ENCODE measurements around the gene PLAAT5.

Gene PLAAT5

DNA sequence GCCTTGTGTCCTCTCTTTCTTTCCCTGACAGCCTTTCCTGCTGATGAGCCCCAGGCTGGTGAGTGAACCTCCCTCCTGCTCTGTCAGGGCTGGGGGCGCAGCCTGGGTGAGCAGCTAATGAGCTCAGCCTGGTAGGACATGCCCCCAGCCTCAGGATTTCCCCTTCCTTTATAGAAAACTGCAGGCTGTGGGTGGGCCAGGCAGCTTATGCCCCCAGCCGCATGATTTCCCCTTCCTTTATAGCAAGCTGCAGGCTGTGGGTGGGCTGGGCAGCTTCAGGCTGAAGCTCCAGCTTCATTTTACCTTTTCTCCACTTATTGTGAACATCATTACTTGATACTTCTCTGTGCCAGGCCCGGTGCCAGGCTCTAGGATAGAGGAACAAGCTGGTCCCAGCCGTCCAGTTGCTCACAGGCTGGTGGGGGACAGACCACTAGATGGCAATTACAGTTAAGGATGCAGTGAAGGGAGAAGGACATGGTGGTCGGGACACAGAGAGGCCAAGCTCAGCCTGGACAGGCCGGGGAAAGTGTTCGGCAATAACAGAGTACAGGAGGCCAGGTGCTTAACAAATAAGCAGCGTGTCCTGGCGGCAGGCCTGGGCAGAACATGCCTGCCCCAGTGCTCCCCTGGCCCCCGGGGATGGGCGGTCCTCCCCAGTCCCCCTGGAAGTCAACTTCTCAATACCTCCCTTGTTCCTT, 20.2 kb upstream of the PLAAT5 start:
- Histone ChIP-seq H3K79me2 (ENCODE audit: low read length) (no peaks in the 10 kb centered on the region), H3K4me1 (ENCODE audit: low read length) (no peaks in the 10 kb centered on the region), H3K4me3 (ENCODE audit: low read length) (no peak overlapping the region), H3K27me3 (ENCODE audit: low read depth, low read length) (no peaks in the 10 kb centered on the region), H3K27ac (ENCODE audit: low read length) (no peak overlapping the region), H3K4me2 (ENCODE audit: low read length) (no peak overlapping the region), H4K20me1 (ENCODE audit: insufficient read depth, low read length) (no peaks in the 10 kb centered on the region), H3K9ac (ENCODE audit: low read length) (no peak overlapping the region), H3K9me3 (ENCODE audit: insufficient read depth, low read length) (no peaks in the 10 kb centered on the region), H3K36me3 (replicated peaks; ENCODE audit: low read depth, low read length) (no peaks in the 10 kb centered on the region), H2AFZ (ENCODE audit: low read depth, low read length) (no peak overlapping the region)
- TF ChIP-seq, protein P1, sequence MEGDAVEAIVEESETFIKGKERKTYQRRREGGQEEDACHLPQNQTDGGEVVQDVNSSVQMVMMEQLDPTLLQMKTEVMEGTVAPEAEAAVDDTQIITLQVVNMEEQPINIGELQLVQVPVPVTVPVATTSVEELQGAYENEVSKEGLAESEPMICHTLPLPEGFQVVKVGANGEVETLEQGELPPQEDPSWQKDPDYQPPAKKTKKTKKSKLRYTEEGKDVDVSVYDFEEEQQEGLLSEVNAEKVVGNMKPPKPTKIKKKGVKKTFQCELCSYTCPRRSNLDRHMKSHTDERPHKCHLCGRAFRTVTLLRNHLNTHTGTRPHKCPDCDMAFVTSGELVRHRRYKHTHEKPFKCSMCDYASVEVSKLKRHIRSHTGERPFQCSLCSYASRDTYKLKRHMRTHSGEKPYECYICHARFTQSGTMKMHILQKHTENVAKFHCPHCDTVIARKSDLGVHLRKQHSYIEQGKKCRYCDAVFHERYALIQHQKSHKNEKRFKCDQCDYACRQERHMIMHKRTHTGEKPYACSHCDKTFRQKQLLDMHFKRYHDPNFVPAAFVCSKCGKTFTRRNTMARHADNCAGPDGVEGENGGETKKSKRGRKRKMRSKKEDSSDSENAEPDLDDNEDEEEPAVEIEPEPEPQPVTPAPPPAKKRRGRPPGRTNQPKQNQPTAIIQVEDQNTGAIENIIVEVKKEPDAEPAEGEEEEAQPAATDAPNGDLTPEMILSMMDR (IDR thresholded peaks at IDR 0.05; ENCODE audit: low read depth, low read length) = no peak
- no peak for TF ChIP-seq EZH2phosphoT487 (IDR thresholded peaks at IDR 0.05; ENCODE audit: low read depth)

DNA sequence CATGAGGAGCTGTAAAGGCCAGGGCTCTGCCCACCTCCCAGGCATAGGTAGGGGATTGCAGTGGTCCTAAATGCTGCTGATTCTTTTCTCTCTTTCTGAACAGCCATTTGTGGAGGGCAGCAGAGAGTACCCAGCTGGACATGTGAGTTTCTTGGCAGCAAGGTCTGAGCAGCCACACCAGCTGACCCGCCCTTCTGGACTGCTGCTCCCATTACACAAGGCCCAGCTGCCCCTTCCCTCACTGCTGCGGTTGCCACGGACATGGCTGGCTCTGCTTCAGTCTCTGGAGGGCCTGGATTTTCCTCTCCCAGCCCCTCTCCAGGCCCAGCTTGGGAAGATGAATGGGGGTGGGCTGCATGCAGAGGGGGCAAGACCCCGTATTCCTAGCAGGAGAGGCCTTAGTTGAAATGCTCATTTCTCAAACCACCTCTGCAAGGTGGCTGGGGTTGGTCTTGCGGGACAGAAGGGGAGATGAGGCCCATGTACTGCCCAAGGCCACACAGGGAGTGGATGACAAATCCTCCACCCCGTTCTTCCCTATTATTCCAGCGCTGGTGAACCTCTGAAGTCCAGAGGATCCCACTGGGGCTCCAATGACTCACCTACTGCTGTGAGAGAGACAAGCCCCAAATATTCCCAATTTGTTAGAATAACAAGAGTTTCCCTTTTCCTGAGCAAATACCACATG, 19.5 kb upstream of the PLAAT5 start:
- Histone ChIP-seq H3K27me3 (ENCODE audit: low read depth, low read length) (no peaks in the 10 kb centered on the region), H3K79me2 (ENCODE audit: low read length) (no peaks in the 10 kb centered on the region), H3K4me1 (ENCODE audit: low read length) (no peaks in the 10 kb centered on the region), H3K9me3 (ENCODE audit: insufficient read depth, low read length) (no peaks in the 10 kb centered on the region), H3K4me2 (ENCODE audit: low read length) (no peak overlapping the region), H2AFZ (ENCODE audit: low read depth, low read length) (no peak overlapping the region), H4K20me1 (ENCODE audit: insufficient read depth, low read length) (no peaks in the 10 kb centered on the region), H3K4me3 (ENCODE audit: low read length) (no peak overlapping the region), H3K36me3 (replicated peaks; ENCODE audit: low read depth, low read length) (no peaks in the 10 kb centered on the region), H3K9ac (ENCODE audit: low read length) (no peak overlapping the region), H3K27ac (ENCODE audit: low read length) (no peak overlapping the region)
- TF ChIP-seq, protein P1 (IDR thresholded peaks at IDR 0.05; ENCODE audit: low read depth, low read length) = no peak
- TF ChIP-seq EZH2phosphoT487 (IDR thresholded peaks at IDR 0.05; ENCODE audit: low read depth) = no peak

- Histone ChIP-seq H3K79me2 (ENCODE audit: low read length) (no peaks in the 10 kb centered on the region), H3K27me3 (ENCODE audit: low read depth, low read length) (no peaks in the 10 kb centered on the region), H3K4me2 (ENCODE audit: low read length) (no peak overlapping the region), H3K27ac (ENCODE audit: low read length) (no peak overlapping the region), H3K4me3 (ENCODE audit: low read length) (no peak overlapping the region), H3K9ac (ENCODE audit: low read length) (no peak overlapping the region), H4K20me1 (ENCODE audit: insufficient read depth, low read length) (no peaks in the 10 kb centered on the region), H3K4me1 (ENCODE audit: low read length) (no peaks in the 10 kb centered on the region), H3K36me3 (replicated peaks; ENCODE audit: low read depth, low read length) (no peaks in the 10 kb centered on the region), H2AFZ (ENCODE audit: low read depth, low read length) (no peak overlapping the region), H3K9me3 (ENCODE audit: insufficient read depth, low read length) (no peaks in the 10 kb centered on the region)
- no peak for TF ChIP-seq EZH2phosphoT487 (IDR thresholded peaks at IDR 0.05; ENCODE audit: low read depth)
- TF ChIP-seq, protein P1 (IDR thresholded peaks at IDR 0.05; ENCODE audit: low read depth, low read length) = no peak
These were observed 17.8 kb upstream of the PLAAT5 start for GRCh38 chr11:63508745-63509144.

- no peaks in the 10 kb centered on the region for H3K79me2 ChIP-seq (ENCODE audit: low read length)
- no peak overlapping the region for H3K4me2 ChIP-seq (ENCODE audit: low read length)
- TF ChIP-seq, protein P1 (IDR thresholded peaks at IDR 0.05; ENCODE audit: low read depth, low read length) = peak; percentile 65
- no peak for TF ChIP-seq EZH2phosphoT487 (IDR thresholded peaks at IDR 0.05; ENCODE audit: low read depth)
- no peak overlapping the region for H3K27ac ChIP-seq (ENCODE audit: low read length)
- H3K27me3 ChIP-seq (ENCODE audit: low read depth, low read length) = no peaks in the 10 kb centered on the region
- H4K20me1 ChIP-seq (ENCODE audit: insufficient read depth, low read length) = no peaks in the 10 kb centered on the region
- no peak overlapping the region for H3K9ac ChIP-seq (ENCODE audit: low read length)
- H3K4me1 ChIP-seq (ENCODE audit: low read length) = no peaks in the 10 kb centered on the region
- H2AFZ ChIP-seq (ENCODE audit: low read depth, low read length) = no peak overlapping the region
- H3K4me3 ChIP-seq (ENCODE audit: low read length) = no peak overlapping the region
- no peaks in the 10 kb centered on the region for H3K9me3 ChIP-seq (ENCODE audit: insufficient read depth, low read length)
- no peaks in the 10 kb centered on the region for H3K36me3 ChIP-seq (replicated peaks; ENCODE audit: low read depth, low read length)
These were observed 17.0 kb upstream of the PLAAT5 start for GRCh38 chr11:63508009-63508408.
